ENCODE data around the gene FHIT.

DNA sequence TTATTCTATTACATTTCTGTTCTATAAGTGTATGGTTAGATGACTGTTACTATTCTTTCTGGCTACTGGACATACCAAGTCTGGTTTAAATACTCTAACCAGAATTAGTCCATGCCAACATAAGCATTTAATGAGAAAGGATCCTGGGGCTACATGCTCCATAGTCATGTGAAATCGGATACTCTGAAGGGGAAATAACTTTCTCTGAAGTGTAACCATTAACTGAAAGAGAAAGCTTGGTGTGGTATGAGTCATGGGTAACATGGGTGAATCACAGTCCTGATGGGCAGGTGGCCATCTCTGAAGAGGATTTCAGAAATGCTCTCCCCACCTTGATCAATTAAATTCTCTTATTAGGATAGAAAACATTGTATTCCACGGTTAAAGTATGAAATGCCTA lies 69.4 kb downstream of the FHIT start:
- TF ChIP-seq, protein P1, sequence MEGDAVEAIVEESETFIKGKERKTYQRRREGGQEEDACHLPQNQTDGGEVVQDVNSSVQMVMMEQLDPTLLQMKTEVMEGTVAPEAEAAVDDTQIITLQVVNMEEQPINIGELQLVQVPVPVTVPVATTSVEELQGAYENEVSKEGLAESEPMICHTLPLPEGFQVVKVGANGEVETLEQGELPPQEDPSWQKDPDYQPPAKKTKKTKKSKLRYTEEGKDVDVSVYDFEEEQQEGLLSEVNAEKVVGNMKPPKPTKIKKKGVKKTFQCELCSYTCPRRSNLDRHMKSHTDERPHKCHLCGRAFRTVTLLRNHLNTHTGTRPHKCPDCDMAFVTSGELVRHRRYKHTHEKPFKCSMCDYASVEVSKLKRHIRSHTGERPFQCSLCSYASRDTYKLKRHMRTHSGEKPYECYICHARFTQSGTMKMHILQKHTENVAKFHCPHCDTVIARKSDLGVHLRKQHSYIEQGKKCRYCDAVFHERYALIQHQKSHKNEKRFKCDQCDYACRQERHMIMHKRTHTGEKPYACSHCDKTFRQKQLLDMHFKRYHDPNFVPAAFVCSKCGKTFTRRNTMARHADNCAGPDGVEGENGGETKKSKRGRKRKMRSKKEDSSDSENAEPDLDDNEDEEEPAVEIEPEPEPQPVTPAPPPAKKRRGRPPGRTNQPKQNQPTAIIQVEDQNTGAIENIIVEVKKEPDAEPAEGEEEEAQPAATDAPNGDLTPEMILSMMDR (IDR thresholded peaks at IDR 0.05), result no peak
- no peak for TF ChIP-seq EZH2phosphoT487 (IDR thresholded peaks at IDR 0.05)

Measured in neural progenitor cell (in vitro differentiated cells).